Measurements from ENCODE around the gene NT5DC3. TPM values are rescaled to one million over a fixed set of nuclear protein-coding genes. Genes with fewer than 3 reads are reported as not detected.

NT5DC3 gene
- total RNA-seq, 1 donor from 2014 or later = 5.6 TPM

DNA sequence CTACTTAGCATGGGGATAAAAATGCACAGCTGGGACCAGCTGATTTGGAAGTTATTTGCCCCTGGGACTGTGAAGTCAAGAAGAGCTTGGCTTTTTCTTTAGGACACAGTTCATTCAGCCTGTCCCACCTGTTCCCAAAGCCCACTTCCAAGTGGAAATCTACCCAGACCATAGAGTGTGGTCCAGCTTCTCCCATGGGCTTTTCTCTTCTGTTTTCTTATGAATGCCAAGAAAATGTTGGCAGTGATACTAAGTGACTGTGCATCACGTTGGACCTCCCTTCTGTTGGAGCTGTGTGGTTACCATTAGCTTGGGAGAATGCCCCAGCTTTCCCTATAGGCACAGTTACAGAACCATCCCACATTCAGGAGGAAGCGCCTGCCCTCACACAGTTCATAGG lies 89.4 kb downstream of the NT5DC3 start:
- intact Hi-C loops (cut with micrococcal nuclease) = no loop called here

DNA sequence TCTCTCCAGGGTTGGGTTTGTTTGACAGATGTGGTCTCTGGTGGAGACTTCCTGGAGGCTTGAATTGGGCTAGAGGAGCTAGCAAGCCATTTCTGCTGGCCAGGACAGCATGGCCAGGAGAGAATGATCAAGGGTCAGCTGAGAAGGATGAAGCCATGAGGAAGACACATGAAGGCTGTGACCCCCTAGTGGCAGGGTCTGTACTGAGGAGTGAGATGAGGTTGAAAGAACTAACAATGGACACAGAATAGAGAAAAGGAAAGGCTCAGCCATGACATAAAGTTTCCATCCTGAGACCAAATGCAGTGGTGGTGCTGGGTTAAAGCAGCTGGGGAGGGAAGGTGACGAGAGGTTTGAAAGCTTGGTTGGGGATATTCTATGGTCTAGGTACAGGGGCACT lies 89.9 kb downstream of the NT5DC3 start:
- intact Hi-C loops (cut with micrococcal nuclease) = no loop called here

DNA sequence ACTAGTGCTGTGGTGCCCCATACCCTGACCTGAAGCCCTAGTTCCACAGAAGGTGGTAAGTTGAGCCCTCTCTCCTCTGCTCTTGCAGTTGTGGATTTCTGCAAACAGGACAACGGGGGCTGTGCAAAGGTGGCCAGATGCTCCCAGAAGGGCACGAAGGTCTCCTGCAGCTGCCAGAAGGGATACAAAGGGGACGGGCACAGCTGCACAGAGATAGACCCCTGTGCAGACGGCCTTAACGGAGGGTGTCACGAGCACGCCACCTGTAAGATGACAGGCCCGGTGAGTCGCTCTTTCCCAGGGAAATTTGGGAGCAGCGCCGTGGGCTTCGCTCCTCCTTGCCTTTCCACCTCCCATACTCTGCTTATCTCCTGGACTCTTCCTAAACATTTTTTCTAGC lies 92.2 kb downstream of the NT5DC3 start:
- intact Hi-C loops (cut with micrococcal nuclease) = no loop called here

GRCh38 chr12:103748002-103748401 lies 93.0 kb downstream of the NT5DC3 start:
- intact Hi-C loops (cut with micrococcal nuclease) = no loop called here

- intact Hi-C loops (cut with micrococcal nuclease) = no loop called here
Observed at GRCh38 chr12:103745962-103746361, 95.1 kb downstream of the NT5DC3 start.

- intact Hi-C loops (cut with micrococcal nuclease) = no loop called here
Observed at GRCh38 chr12:103743788-103744187, 97.2 kb downstream of the NT5DC3 start.

- intact Hi-C loops (cut with micrococcal nuclease) = no loop called here
Observed at GRCh38 chr12:103742349-103742932, 98.6 kb downstream of the NT5DC3 start.

DNA sequence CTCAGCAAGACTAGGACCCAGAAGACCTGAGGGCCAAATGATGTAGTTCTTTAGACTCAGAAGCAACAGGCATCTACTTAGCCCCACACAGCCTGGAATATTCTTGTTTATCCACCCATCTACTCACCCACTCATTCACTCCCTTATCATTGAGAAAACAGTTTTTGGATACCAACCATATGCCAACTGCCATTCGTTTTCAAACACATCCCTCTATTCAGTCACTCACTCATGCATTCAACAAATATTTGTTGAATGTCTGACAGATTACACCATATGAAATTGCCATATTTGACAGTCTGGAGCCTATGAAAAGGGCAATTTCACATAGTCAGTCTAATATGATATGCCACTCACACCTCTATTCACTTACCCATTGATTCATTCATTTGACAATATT lies 103.2 kb downstream of the NT5DC3 start:
- intact Hi-C loops (cut with micrococcal nuclease) = no loop called here

DNA sequence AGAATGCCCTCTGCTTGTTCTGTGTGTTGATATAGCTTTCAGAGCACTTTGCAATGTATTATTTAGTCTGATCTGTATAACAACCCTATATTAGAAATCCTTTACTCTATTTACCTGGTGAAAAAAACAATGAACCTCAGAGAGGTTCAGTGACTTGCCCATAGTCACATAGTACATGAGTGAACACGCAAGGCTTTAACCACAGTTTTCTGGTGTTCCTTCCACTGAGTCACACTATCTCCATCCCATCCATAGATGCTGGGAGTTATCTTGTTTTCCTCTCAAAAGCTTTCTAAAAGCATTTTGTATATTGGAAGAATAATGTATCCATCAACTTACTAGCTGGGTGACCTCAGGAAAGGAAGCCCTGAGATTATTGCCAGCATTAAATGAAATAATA lies 104.5 kb downstream of the NT5DC3 start:
- intact Hi-C loops (cut with micrococcal nuclease) = no loop called here

- intact Hi-C loops (cut with micrococcal nuclease) = no loop called here
Observed at GRCh38 chr12:103735291-103735690, 105.7 kb downstream of the NT5DC3 start.

GRCh38 chr12:103734863-103735262 lies 106.2 kb downstream of the NT5DC3 start:
- intact Hi-C loops (cut with micrococcal nuclease) = no loop called here

DNA sequence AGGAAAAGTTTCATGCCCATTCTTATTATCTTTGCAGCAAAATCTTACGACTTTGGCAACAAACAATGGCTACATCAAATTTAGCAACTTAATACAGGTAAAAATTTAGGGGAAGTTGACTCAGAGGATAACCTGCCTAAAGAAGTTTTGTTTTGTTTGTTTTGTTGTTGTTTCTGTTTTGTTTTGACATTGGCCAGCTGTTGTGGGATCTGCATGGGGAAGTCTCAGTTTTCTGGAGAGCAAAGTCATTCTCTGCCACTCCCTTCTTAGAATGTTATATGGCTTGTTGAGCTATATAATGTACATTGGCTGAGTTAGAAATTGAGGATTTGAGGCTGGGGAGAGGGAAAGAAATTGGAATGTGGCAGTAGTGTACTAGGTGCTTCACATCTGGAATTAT lies 109.5 kb downstream of the NT5DC3 start:
- intact Hi-C loops (cut with micrococcal nuclease) = no loop called here

DNA sequence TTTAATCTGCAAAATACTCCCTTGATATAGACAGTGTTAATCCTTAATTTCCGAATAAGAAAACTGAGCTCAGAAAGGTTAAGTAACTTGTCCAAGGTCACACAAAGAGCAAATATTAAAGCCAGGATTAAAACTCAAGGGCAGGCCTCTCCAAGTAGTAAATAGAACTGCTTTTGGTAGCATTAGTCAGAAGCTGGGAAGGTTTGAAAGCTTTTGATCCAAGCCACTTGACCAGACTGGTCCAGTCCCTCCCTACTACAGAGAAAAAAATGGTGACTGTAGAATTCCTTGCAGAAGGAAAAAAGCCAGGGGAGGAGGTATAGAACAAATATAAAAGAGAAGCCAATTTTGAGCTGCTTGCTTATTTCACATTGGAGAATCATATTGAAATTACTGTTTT lies 111.5 kb downstream of the NT5DC3 start:
- intact Hi-C loops (cut with micrococcal nuclease) = no loop called here

DNA sequence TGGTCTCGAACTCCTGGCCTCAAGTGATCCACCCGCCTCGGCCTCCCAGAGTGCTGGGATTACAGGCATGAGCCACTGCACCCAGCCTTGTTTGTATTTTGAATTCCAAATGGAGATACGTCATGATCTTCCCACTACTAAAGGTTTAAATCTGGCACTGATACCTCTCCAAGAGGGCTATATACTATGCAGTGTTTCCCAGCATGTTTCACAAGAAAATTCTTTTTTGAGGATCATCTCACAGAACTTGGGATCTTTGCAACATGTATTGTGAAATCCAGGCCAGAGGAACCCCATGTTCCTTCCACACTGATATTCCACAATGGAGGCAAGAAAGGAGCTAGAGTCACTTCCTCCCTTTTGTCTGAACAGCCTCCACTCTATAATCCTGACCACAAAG lies 112.7 kb downstream of the NT5DC3 start:
- intact Hi-C loops (cut with micrococcal nuclease) = no loop called here

GRCh38 chr12:103727638-103728037 lies 113.4 kb downstream of the NT5DC3 start:
- intact Hi-C loops (cut with micrococcal nuclease) = no loop called here

GRCh38 chr12:103725398-103725797 lies 115.6 kb downstream of the NT5DC3 start:
- intact Hi-C loops (cut with micrococcal nuclease) = no loop called here

Other genes starting within 250 kb of the NT5DC3 start
- 525 and 530 TPM in 2 replicates for gene HSP90B1, start 89.2 kb upstream of the NT5DC3 start, total RNA-seq
- 52.5 and 55.4 TPM in 2 replicates for gene TDG, start 124.6 kb upstream of the NT5DC3 start, total RNA-seq
- 0.12 and 0.24 TPM in 2 replicates for gene GLT8D2, start 209.0 kb upstream of the NT5DC3 start, total RNA-seq
- 17.7 and 18.5 TPM in 2 replicates for gene HCFC2, start 223.3 kb upstream of the NT5DC3 start, total RNA-seq

All from T-helper 1 cell treated with Interleukin-12 subunit alpha and Interleukin-12 subunit beta and Interleukin-4 antibody, amounts not matched to agents 30 ng/mL and 1 ng/mL, for 36 hours (primary cell).